GM10266 (cell line): ENCODE results near the gene SERPINE2.
A peak's percentile ranks its signal among the peaks of the same experiment; 100 is the strongest.
"Not testable (repeated sequence)": the region's sequence is repeated elsewhere in the genome, so short reads cannot be mapped to it uniquely, and the experiment has no call there.

ENCODE experiments used
- DNase-seq: peaks from one replicate; pipeline ENCODE4 v3.0.0; 2012; ENCODE audit errors: extremely low spot score
- TF ChIP-seq, protein P1 (sequence below): IDR thresholded peaks from 2 replicates; pipeline ENCODE4 v1.5.1; 2012; ENCODE audit warnings: mild to moderate bottlenecking, low read depth; ENCODE audit not compliant: control insufficient read depth, insufficient read depth; ENCODE audit errors: missing control alignments

SERPINE2 gene

GRCh38 chr2:223943561-223944008 lies 95.5 kb downstream of the SERPINE2 start:
- DNase-seq: no peak
- TF ChIP-seq, protein P1, sequence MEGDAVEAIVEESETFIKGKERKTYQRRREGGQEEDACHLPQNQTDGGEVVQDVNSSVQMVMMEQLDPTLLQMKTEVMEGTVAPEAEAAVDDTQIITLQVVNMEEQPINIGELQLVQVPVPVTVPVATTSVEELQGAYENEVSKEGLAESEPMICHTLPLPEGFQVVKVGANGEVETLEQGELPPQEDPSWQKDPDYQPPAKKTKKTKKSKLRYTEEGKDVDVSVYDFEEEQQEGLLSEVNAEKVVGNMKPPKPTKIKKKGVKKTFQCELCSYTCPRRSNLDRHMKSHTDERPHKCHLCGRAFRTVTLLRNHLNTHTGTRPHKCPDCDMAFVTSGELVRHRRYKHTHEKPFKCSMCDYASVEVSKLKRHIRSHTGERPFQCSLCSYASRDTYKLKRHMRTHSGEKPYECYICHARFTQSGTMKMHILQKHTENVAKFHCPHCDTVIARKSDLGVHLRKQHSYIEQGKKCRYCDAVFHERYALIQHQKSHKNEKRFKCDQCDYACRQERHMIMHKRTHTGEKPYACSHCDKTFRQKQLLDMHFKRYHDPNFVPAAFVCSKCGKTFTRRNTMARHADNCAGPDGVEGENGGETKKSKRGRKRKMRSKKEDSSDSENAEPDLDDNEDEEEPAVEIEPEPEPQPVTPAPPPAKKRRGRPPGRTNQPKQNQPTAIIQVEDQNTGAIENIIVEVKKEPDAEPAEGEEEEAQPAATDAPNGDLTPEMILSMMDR: no peak

DNA sequence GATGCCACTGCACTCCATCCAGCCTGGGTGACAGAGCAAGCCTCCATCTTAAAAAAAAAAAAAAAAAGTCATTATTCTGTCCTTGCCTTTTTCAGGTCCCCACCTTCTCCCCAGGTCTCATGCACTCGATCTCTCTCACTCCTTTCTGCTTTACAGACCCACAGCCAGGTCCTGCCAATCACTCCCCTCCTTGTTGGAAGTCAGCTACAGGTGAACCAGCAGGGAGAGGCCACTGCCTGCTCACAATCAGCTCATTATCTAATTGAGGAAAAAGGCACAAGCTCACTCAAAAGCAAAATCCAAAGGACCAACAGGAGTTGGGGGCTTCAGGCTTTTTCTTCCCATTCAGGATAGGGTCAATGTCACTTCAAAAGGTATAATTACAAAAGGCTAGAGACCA lies 96.0 kb downstream of the SERPINE2 start:
- TF ChIP-seq, protein P1: no peak
- DNase-seq: no peak

DNA sequence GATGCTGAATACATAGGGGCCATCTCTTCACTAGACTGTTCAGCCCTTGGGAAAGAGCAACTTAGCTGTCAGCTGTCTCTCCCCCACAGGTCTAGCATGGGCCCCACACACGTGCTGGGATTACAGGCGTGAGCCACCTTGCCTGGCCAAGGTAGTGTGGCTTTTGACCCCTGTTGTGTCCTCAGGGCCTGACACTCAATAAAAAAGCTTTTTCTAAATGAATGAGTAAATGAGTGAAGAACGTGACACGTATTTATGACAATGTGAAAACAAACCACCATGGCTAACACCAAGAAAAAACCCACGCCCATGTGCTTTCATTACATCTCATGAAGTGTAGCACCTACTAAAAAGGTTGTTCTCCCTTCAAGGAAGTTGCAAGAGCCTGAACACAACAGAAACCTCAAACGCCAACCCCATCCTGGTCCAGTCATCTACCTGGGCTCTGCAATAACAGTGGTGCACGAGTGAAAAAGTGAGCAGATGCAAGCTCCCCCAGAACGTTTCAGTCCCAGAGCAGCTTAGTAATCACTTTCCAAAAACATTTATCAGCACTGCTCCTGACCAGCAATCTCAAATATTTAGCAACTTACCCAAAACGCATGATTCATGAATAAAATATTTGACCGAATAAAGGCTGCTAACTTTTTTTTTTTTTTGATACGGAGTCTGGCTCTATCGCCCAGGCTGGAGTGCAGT lies 97.4 kb downstream of the SERPINE2 start:
- TF ChIP-seq, protein P1: no peak
- peak; percentile 73 for DNase-seq

DNA sequence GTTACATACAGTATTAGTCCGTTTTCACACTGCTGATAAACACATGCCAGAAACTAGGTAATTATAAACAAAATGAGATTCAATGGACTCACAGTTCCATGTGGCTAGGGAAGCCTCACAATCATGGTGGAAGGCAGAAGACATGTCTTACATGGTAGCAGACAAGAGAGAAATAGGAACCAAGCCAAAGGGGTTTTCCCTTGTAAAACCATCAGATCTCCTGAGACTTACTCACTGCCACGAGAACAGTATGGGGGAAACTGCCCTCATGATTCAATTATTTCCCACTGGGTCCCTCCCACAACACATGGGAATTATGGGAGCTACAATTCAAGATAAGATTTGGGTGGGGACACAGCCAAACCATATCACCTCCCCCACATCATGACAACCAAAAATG lies 99.6 kb downstream of the SERPINE2 start:
- DNase-seq: not testable (repeated sequence)

DNA sequence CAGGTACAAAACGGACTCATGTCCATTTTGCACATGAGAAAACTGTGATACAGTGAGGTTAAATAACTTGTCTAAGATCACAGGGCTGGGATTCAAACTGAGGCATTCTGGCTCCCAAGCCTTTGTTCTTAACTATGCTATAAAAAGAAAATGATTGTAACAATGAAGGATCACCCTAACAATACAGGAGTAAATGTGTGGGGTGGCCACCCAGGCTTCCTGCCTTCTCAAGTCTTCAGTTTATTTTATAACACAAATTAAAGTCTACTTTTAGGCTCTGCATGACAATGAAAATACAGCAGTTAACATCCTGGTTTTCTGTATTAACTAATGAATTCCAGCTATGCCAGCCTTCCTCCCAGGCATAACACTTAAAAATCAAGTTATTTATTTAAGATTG lies 101.6 kb downstream of the SERPINE2 start:
- DNase-seq: no peak
- TF ChIP-seq, protein P1: no peak

- TF ChIP-seq, protein P1: no peak
- no peak for DNase-seq
These were observed 102.2 kb downstream of the SERPINE2 start for GRCh38 chr2:223936862-223937326.

DNA sequence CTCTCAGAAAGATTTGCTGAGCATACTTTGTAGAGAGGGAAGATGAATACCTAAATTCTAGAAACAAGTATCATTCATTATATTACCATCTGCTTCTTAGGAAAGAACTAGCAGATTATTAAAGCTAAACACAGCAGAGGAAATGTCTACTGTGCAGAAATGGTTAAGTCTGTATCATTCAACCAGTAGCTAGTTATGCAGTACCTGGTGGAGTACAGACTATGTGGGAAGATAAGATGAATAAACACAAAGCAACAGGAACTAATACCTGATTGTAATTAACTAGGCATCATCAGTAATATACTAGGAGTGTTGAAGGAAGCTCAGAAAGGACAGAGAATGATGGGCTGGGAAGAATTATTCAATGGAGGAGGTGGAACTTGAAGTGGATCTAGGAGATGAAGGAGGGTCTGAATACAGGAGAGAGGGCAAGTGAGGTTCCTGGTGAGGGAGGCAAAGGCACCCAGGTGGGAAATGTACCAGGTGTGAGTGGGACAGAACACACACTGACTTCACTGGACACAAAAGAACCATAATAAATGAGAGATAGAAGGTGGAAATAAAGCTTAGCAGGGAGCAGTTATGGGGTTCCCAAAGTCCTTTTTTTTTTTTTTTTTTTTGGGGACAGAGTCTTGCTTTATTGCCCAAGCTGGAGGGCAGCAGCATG lies 103.5 kb downstream of the SERPINE2 start:
- no peak for DNase-seq
- TF ChIP-seq, protein P1: no peak
